Activated CD4-positive, alpha-beta T cell treated with anti-CD3 and anti-CD28 coated beads, Interleukin-2, amount 50 U/mL, for 4 hours (primary cell): ENCODE results near the gene SORD.
"Not testable (repeated sequence)": the region's sequence is repeated elsewhere in the genome, so short reads cannot be mapped to it uniquely, and the experiment has no call there.

Experiments used
- DNase-seq, 2 experiments: peaks; one replicate each; pipeline ENCODE4 v3.0.0-alpha.2; 2020

Gene SORD

DNA sequence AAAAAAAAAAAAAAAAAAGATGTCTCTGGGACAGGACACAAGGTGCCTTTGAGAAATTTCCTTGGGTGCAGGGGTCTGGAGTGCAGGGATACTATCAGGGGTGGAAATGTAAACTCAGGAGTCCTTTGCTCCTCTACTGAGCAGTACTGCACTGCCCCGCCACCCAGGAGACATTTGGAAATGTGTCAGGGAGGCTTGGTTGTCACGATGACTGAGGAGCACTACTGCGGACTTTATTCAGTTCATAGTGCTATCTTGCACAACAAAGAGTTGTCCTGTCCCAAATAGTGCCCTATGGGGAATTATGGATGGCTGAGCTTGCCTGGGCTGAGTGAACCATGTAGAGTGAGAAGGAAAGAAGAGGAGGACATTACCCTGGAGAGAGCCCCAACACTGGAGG is 2.6 kb downstream of the SORD start:
- not testable (repeated sequence) for DNase-seq

DNA sequence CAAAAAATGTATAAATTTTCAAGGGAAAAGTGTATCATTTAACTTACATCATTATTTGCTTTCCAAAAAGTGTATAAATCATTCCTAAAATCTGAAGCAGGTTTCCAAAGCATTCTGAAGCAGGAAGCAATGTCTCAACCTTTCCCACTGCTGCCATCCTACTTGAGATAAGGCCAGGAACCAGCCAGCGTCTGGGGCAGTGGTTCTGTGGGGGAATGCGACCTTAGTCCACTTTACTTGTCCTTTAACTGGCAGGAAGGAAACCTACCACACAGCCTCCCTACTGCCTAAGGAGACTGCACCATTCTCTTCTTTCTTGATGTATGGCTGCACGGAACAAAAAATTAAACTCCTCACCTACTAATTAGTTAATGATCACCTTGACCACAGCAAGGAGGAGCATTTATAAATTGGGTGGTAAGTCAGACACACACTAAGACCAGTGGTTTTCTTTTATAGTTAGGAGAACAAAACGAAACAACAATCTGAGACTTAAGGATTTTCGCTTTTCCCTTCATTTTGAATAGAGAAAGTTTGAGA is 3.7 kb downstream of the SORD start:
- no peak for DNase-seq

- DNase-seq = no peak
Observed at GRCh38 chr15:45027220-45027619, 4.2 kb downstream of the SORD start.

DNA sequence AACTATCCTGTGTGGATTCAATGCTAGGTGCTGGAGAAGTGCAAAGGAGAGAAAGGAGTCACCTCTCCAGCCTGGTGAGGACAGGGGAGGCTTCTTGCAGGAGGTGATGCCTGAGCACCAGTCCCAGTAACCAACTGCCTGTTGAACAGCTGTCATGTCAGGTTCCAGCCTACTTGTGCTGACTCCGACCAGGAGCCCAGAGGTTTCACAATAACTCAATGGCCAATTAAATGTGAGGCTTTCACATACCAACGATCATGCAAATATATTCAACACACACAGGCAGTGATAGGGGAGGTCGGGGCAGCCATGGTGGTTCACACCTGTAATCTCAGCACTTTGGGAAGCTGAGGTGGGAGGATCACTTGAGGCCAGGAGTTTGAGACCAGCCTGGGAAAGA is 7.7 kb downstream of the SORD start:
- DNase-seq = no peak

DNA sequence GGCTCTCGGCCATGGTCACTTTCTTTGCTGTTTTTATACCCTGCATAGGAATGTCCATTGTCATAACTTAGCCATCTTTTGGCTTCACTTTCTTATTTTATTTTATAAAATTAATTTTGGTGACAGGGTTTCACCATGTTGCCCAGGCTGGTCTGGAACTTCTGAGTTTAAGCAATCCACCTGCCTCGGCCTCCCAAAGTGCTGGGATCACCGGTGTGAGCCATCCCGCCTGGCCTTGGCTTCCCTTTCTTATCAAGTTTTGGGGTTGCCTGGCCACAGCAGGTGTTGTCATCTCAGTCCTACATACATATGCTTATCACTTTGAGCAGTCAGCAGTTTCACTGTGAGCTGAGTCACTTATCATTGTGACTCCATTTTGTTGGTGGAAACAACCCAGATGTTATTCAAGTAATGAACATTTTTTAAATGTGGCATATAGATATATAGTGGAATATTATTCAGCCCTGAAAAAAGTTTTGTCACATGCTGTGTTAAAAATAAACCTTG is 8.6 kb downstream of the SORD start:
- DNase-seq = not testable (repeated sequence)

DNA sequence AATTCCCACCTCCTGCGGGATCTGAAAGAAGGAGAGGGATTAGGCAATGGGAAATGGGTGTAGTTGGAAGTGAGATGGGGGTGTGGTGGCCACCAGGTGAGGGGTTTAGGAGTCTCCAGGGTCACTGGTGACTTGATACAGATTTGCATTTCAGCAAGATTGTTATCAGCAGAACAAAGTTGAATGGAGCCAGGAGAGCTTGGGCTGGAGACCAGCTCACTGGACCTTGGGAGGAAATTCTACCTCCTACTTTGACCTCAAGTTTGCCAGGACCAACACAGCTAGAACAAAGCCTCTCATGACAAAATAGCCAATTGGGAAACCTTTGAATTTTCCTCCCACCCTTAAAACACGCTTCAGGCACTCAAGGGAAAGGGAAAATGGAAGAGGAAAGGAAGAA is 9.5 kb downstream of the SORD start:
- DNase-seq = not testable (repeated sequence)

DNA sequence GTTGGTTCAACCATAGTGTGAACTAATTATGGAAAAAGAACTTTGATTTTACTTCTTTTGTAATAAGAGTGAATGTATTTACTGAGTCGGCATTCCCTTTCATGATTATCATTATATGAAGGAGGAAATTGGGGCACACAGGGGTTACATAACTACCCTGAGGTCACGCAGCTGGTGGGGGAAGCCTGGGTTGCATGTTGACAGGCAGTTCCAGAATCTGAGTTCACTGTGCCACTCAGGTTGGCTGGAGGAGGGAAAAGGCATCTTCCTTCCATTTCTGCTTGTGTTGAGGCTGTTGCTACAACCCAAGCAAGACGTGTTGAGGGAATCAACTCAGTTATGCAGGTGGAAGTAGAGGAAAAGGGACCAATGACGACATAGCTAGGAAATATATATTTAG is 11.1 kb downstream of the SORD start:
- not testable (repeated sequence) for DNase-seq

GRCh38 chr15:45034600-45035375 is 11.8 kb downstream of the SORD start:
- not testable (repeated sequence) for DNase-seq

DNA sequence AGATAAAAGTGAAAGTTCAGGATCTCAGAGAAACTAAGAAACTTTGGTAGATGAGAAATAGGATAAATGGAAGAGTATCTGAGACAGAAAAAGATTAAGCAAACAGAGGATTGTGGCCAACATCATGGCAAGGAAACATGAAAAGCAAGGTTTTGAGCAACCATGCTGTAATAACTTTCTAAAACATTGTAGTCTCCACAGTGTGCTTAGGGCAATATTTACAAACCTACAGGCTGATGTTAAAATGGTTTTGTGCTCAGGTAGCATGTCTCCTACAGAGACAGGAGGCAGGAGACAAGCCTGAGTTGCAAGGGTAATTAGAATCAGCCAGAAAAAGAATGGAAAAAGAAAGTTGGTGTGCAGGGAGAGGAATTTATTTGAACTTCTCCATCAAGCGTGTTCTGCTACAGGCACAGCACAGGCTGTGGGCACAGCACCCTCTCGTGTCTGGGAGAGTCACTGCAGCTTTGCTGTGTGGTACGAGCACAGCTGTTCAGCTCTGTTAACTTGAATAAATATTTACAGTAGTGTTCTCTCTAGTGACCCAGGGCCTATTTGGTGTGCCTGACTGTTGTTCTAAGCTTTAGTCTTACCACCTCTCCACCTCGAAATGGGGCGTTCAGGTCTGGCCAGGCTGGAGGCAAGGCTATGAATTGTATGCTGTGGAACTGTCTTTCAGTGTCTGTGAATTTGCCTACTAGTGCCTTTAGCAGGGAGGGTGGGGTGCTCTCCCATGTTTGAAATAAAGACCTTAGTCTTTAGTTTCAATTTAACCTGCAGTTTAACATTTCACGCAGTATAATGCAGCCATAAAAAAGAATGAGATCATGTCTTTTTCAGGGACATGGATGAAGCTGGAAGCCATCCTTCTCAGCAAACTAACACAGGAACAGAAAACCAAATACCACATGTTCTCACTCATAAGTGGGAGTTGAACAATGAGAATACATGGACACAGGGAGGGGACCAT is 14.1 kb downstream of the SORD start:
- DNase-seq = peak; percentile 65 to 68

DNA sequence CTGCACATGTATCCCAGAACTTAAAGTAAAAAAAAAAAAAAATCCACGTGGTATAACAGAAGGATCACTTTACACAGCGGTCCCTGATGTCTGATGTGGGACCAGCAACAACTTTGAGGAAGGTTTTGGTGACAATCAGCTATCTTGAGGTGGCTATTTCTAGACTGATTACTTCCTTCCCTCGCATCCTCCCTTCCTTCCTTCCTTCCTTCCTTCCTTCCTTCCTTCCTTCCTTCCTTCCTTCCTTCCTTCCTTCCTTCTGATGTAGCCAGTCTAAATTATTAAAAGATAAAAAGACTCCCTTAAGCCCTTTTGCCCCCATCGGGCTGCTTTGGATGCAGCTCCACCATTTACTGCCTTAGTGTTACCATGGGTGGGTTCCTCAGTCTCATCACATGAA is 14.9 kb downstream of the SORD start:
- DNase-seq = no peak

DNA sequence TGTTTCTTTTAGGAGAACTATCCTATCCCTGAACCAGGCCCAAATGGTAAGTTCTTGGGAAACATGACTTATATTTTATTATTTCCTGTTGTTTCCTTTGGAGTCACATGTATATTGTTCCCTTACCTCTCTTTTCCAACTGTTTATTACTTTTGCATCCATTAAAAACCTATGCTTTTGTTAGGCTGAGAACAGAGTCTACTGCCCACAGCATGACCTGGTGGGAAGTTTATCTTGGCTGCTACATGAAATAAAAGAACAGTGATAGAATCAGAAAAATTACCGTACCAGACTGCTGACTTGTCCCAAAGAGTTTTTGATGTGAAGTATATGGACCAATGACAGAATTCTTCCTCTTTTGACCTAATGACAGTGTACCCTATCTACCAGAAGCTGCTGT is 17.4 kb downstream of the SORD start:
- DNase-seq = not testable (repeated sequence)

- DNase-seq = not testable (repeated sequence)
Observed at GRCh38 chr15:45041538-45041937, 18.5 kb downstream of the SORD start.

GRCh38 chr15:45042859-45043258 is 19.9 kb downstream of the SORD start:
- not testable (repeated sequence) for DNase-seq

- not testable (repeated sequence) for DNase-seq
Observed at GRCh38 chr15:45044270-45044669, 21.3 kb downstream of the SORD start.

DNA sequence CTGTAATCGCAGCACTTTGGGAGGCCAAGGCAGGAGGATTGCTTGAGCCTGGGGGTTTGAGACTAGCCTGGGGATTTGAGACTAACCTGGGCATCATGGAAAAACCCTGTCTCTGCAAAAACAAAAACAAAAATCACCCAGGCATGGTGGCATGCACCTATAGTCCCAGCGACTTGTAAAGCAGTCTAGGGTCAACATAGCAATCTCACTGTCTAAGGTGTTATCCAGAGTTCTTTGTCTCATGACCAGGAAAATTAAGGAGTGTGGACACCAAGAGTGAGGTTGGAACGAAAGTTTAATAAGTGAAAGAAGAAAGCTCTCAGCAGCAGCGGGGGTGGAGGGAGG is 25.4 kb downstream of the SORD start:
- not testable (repeated sequence) for DNase-seq

- no peak for DNase-seq
Observed at GRCh38 chr15:45048794-45049631, 26.0 kb downstream of the SORD start.

- no peak for DNase-seq
Observed at GRCh38 chr15:45050587-45050986, 27.6 kb downstream of the SORD start.

DNA sequence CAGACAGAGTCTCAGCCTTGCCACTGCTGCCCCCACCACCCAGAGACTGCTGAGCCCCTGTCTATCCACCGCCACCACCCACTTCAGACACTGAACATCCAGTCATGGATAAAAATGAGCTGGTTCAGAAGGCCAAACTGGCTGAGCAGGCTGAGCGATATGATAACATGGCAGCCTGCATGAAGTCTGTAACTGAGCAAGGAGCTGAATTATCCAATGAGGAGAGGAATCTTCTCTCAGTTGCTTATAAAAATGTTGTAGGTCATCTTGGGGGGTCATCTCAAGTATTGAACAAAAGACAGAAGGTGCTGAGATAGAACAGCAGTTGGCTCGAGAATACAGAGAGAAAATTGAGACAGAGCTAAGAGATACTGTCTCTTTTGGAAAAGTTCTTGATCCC is 29.7 kb downstream of the SORD start:
- DNase-seq = not testable (repeated sequence)

DNA sequence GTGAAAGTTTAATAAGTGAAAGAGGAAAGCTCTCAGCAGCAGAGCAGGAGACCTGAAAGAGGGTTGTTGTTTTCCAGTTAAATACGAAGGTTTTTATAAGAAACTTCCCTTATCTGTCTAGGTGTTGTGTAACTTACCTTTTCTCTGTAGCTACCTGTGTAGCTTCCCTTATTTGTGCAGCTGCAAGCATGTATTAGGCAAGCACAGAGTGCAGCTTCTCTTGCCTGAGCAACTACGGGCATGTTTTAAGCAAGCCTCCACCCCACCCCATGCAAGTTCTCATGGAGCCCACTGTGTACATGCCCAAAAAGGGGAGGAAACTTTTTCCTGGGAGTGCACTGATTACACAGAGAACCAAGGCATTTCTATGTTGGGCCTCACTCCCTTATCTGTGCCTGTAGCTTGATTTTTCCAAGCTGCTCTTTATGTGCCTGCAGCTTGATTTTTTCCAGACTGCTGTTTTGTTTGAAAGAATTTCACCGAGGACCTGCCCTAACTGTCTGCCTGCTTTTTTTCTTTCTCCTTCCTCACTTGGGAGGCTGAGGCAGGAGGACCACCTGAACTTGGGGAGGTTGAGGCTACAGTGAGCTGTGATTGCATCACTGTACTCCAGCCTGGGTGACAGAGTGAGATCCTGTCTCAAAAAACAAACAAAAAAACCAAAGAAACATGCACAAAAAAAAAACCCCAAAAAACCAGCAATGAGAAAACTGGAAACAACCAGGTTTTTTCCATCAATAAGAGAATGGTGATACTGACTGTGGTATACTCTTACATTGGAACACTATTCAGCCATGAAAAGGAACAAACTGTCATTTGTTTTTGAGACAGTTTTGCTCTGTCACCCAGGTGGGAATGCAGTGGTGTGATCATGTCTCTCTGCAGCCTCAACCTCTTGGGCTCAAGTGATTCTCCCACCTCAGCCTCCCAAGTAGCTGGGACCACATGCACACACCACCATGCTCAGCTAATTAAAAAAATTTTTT is 36.0 kb downstream of the SORD start:
- not testable (repeated sequence) for DNase-seq

DNA sequence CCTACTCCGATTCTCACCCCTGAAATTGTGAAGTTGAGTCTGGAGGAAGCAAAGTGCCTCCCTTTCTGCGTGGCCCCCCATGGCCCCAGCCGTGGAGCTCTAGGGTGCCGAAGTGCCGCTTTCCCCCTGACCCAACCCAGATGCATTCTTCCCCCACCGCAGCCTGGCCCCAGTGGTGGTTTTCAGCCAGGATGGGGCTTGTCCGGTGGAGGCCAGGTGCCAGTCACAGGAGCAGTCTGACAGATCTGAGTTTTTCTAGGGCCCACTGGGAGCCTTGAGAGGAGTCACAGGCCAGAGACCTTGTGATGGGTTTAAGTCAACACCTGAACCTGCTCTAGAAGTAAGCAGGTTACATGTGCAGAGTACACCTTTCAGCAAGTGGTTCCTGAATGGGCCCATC is 39.3 kb downstream of the SORD start:
- not testable (repeated sequence) for DNase-seq

DNA sequence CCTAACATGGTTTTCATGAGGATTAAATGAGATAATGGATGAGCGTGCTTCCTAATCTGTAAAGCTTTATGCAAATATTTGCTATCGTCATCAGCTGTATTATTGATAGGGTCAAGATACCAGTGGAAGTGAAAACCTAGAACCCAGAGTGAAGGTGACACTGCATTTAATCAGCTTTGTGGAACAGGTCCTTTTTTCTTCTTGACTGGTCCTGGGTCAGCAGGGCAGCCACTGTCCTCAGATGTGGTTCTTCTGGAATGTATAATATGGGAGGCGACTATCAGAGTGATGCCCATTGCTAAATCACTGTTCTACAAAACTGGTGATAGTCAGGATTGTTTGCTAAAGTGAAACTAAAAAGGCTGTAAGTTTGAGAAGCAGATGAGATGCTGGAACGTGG is 41.4 kb downstream of the SORD start:
- DNase-seq = no peak
